Measurements from ENCODE around the gene EDRF1.
A peak's percentile ranks its signal among the peaks of the same experiment; 100 is the strongest.

EDRF1 gene

GRCh38 chr10:125795637-125796190 is 76.2 kb downstream of the EDRF1 start:
- H3K36me3 ChIP-seq (replicated peaks; ENCODE audit: insufficient read depth, low read length): no peaks in the 10 kb centered on the region

GRCh38 chr10:125797424-125797823 is 77.9 kb downstream of the EDRF1 start:
- Histone ChIP-seq H3K36me3 (replicated peaks; ENCODE audit: insufficient read depth, low read length) (no peaks in the 10 kb centered on the region), H3K79me2 (ENCODE audit: low read length) (no peaks in the 10 kb centered on the region), H3F3A (ENCODE audit: insufficient read depth, low read length) (peaks cover 44% of the 10 kb centered on the region), H4K20me1 (ENCODE audit: insufficient read depth, low read length) (no peaks in the 10 kb centered on the region), H3K27ac (ENCODE audit: low read length) (peak overlapping the region; percentile 97), H2AFZ (ENCODE audit: low read length) (no peak overlapping the region), H3K4me2 (ENCODE audit: low read depth, low read length) (peak overlapping the region; percentile 77; the same call in 1 of the 2 replicates), H3K9me2 (replicated peaks; ENCODE audit: insufficient read depth, low read length) (no peaks in the 10 kb centered on the region), H3K4me3 (ENCODE audit: low read length) (no peak overlapping the region), H3K4me1 (ENCODE audit: low read length) (peaks cover 65% of the 10 kb centered on the region), H3K9me3 (replicated peaks; ENCODE audit: insufficient read depth, low read length) (no peaks in the 10 kb centered on the region), H3K9ac (ENCODE audit: low read length) (no peak overlapping the region), H3K27me3 (replicated peaks; ENCODE audit: insufficient read depth, low read length) (no peaks in the 10 kb centered on the region)
- TF ChIP-seq CTCF (IDR thresholded peaks at IDR 0.05; ENCODE audit: low read length) (peak; percentile 23), EZH2 (optimal IDR thresholded peaks at IDR 0.05; ENCODE audit: low read depth, low read length) (no peak), EZH2phosphoT487 (IDR thresholded peaks at IDR 0.05; ENCODE audit: low read length) (no peak)
- peak; percentile 70 for DNase-seq

More at GRCh38 chr10:125795637-125796190, 76.2 kb downstream of the EDRF1 start:
- no peaks in the 10 kb centered on the region for H4K20me1 ChIP-seq (ENCODE audit: insufficient read depth, low read length)
- TF ChIP-seq EZH2phosphoT487 (IDR thresholded peaks at IDR 0.05; ENCODE audit: low read length) (no peak), CTCF (IDR thresholded peaks at IDR 0.05; ENCODE audit: low read length) (no peak), EZH2 (optimal IDR thresholded peaks at IDR 0.05; ENCODE audit: low read depth, low read length) (no peak)
- DNase-seq: peak; percentile 63
- peak overlapping the region; percentile 26; the same call in 1 of the 2 replicates for H2AFZ ChIP-seq (ENCODE audit: low read length)
- H3F3A ChIP-seq (ENCODE audit: insufficient read depth, low read length): peaks cover 44% of the 10 kb centered on the region
- no peaks in the 10 kb centered on the region for H3K9me3 ChIP-seq (replicated peaks; ENCODE audit: insufficient read depth, low read length)
- peaks cover 65% of the 10 kb centered on the region for H3K4me1 ChIP-seq (ENCODE audit: low read length)
- no peaks in the 10 kb centered on the region for H3K79me2 ChIP-seq (ENCODE audit: low read length)
- H3K9ac ChIP-seq (ENCODE audit: low read length): peak overlapping the region; percentile 46
- H3K4me3 ChIP-seq (ENCODE audit: low read length): peak overlapping the region; percentile 37
- H3K27ac ChIP-seq (ENCODE audit: low read length): peak overlapping the region; percentile 97
- no peaks in the 10 kb centered on the region for H3K27me3 ChIP-seq (replicated peaks; ENCODE audit: insufficient read depth, low read length)
- no peaks in the 10 kb centered on the region for H3K9me2 ChIP-seq (replicated peaks; ENCODE audit: insufficient read depth, low read length)
- peak overlapping the region; percentile 77 for H3K4me2 ChIP-seq (ENCODE audit: low read depth, low read length)

- TF ChIP-seq CTCF (IDR thresholded peaks at IDR 0.05; ENCODE audit: low read length) (no peak), EZH2 (optimal IDR thresholded peaks at IDR 0.05; ENCODE audit: low read depth, low read length) (no peak), EZH2phosphoT487 (IDR thresholded peaks at IDR 0.05; ENCODE audit: low read length) (no peak)
- H3K36me3 ChIP-seq (replicated peaks; ENCODE audit: insufficient read depth, low read length): no peaks in the 10 kb centered on the region
- H3K9me2 ChIP-seq (replicated peaks; ENCODE audit: insufficient read depth, low read length): no peaks in the 10 kb centered on the region
- peaks cover 44% of the 10 kb centered on the region for H3F3A ChIP-seq (ENCODE audit: insufficient read depth, low read length)
- no peaks in the 10 kb centered on the region for H3K9me3 ChIP-seq (replicated peaks; ENCODE audit: insufficient read depth, low read length)
- H3K27me3 ChIP-seq (replicated peaks; ENCODE audit: insufficient read depth, low read length): no peaks in the 10 kb centered on the region
- peak overlapping the region; percentile 97 for H3K27ac ChIP-seq (ENCODE audit: low read length)
- no peak overlapping the region for H3K4me3 ChIP-seq (ENCODE audit: low read length)
- peaks cover 65% of the 10 kb centered on the region for H3K4me1 ChIP-seq (ENCODE audit: low read length)
- H2AFZ ChIP-seq (ENCODE audit: low read length): peak overlapping the region; percentile 34
- H3K9ac ChIP-seq (ENCODE audit: low read length): 0 out of 2 replicates have a peak overlapping the region, but pooled peaks have one; percentile 21
- H3K4me2 ChIP-seq (ENCODE audit: low read depth, low read length): peak overlapping the region; percentile 77
- no peaks in the 10 kb centered on the region for H4K20me1 ChIP-seq (ENCODE audit: insufficient read depth, low read length)
- H3K79me2 ChIP-seq (ENCODE audit: low read length): no peaks in the 10 kb centered on the region
- DNase-seq: peak; percentile 28
Observed at GRCh38 chr10:125797994-125798662, 78.6 kb downstream of the EDRF1 start.
